SU-DHL-6 (cell line): Measurements from ENCODE around the gene MOB3B.

Source experiments
- EZH2phosphoT487 ChIP-seq: fragments of 200-600 bp; sonication (generic), shearing (Covaris generic); conservative IDR thresholded peaks from 2 replicates; pipeline ENCODE4 v1.6.1; 2018; ENCODE audit warnings: mild to moderate bottlenecking, antibody characterized with exemption, low read length, moderate library complexity, mixed read lengths
- TF ChIP-seq, protein P1 (sequence below): fragments of 200-600 bp; sonication (generic); IDR thresholded peaks from one replicate; pipeline ENCODE4 v1.5.1; 2017; ENCODE audit warnings: antibody characterized with exemption, mild to moderate bottlenecking, low read length, moderate library complexity; ENCODE audit not compliant: insufficient read depth, poor library complexity, severe bottlenecking

GRCh38 chr9:27503623-27504022 is 26.0 kb downstream of the MOB3B start:
- TF ChIP-seq, protein P1, sequence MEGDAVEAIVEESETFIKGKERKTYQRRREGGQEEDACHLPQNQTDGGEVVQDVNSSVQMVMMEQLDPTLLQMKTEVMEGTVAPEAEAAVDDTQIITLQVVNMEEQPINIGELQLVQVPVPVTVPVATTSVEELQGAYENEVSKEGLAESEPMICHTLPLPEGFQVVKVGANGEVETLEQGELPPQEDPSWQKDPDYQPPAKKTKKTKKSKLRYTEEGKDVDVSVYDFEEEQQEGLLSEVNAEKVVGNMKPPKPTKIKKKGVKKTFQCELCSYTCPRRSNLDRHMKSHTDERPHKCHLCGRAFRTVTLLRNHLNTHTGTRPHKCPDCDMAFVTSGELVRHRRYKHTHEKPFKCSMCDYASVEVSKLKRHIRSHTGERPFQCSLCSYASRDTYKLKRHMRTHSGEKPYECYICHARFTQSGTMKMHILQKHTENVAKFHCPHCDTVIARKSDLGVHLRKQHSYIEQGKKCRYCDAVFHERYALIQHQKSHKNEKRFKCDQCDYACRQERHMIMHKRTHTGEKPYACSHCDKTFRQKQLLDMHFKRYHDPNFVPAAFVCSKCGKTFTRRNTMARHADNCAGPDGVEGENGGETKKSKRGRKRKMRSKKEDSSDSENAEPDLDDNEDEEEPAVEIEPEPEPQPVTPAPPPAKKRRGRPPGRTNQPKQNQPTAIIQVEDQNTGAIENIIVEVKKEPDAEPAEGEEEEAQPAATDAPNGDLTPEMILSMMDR, result no peak
- TF ChIP-seq EZH2phosphoT487, result no peak
